Glutamatergic neuron (in vitro differentiated cells): ENCODE results near the gene EFHD1. TPM values are rescaled to one million over a fixed set of nuclear protein-coding genes. Genes with fewer than 3 reads are reported as not detected.

ENCODE experiments used
- DNase-seq: peaks from one replicate; pipeline ENCODE4 v3.0.0; 2022
- H3K27ac Mint-ChIP-seq: one replicate; pipeline ENCODE4 v1.8.0; 2020; ENCODE audit warnings: mild to moderate bottlenecking, mixed read lengths, inconsistent platforms; ENCODE audit not compliant: unreplicated experiment
- H3K27me3 Mint-ChIP-seq: one replicate; pipeline ENCODE4 v1.8.0; 2020; ENCODE audit warnings: mild to moderate bottlenecking, moderate library complexity, mixed read lengths, inconsistent platforms; ENCODE audit not compliant: unreplicated experiment
- H3K36me3 Mint-ChIP-seq: one replicate; pipeline ENCODE4 v1.8.0; 2020; ENCODE audit warnings: mild to moderate bottlenecking, mixed read lengths, inconsistent platforms; ENCODE audit not compliant: unreplicated experiment
- H3K4me1 Mint-ChIP-seq: one replicate; pipeline ENCODE4 v1.8.0; 2020; ENCODE audit warnings: mild to moderate bottlenecking, low read depth, mixed read lengths, inconsistent platforms; ENCODE audit not compliant: unreplicated experiment
- H3K4me3 Mint-ChIP-seq: one replicate; pipeline ENCODE4 v1.8.0; 2020; ENCODE audit warnings: mild to moderate bottlenecking, mixed read lengths, inconsistent platforms; ENCODE audit not compliant: unreplicated experiment
- H3K9me3 Mint-ChIP-seq: one replicate; pipeline ENCODE4 v1.8.0; 2020; ENCODE audit warnings: mild to moderate bottlenecking, moderate library complexity, mixed read lengths, inconsistent platforms; ENCODE audit not compliant: unreplicated experiment
- total RNA-seq: library from RNA; stranded (reverse); fragmentation: NEBNext Ultra II Directional; extraction: Animal tissue kit (Norgen Biotek cat#: 25700); gene quantifications from one replicate; pipeline ENCODE4 v1.2.1, GENCODE V29; 2021; ENCODE audit not compliant: unreplicated experiment
- TF ChIP-seq, protein P1 (sequence below): fragments of 200-600 bp; sonication (generic); IDR thresholded peaks from one replicate; pipeline ENCODE4 v1.5.0; 2021; ENCODE audit not compliant: partially characterized antibody, unreplicated experiment

EFHD1 gene
- total RNA-seq, 1 donor from 2014 or later = 0.71 TPM

DNA sequence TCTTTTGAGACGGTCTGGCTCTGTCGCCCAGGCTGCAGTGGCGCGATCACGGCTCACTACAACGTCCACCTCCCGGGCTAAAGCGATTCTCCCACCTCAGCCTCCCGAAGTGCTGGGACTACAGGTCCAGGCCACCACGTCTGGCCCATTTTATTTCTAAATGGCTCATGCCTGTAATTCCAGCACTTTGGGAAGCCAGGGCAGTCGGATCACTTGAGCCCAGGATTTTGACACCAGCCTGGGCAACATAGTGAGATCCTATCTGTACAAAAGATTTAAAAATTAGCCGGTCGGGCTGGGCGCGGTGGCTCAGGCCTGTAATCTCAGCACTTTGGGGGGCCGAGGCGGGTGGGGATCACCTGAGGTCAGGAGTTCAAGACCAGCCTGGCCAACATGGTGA lies 26.4 kb upstream of the EFHD1 start:
- Mint-ChIP-seq H3K4me3 (no peak overlapping the region), H3K27ac (no peak overlapping the region), H3K36me3 (no peaks in the 10 kb centered on the region), H3K9me3 (peaks cover 1% of the 10 kb centered on the region), H3K4me1 (no peaks in the 10 kb centered on the region), H3K27me3 (peaks cover 6% of the 10 kb centered on the region)
- TF ChIP-seq, protein P1, sequence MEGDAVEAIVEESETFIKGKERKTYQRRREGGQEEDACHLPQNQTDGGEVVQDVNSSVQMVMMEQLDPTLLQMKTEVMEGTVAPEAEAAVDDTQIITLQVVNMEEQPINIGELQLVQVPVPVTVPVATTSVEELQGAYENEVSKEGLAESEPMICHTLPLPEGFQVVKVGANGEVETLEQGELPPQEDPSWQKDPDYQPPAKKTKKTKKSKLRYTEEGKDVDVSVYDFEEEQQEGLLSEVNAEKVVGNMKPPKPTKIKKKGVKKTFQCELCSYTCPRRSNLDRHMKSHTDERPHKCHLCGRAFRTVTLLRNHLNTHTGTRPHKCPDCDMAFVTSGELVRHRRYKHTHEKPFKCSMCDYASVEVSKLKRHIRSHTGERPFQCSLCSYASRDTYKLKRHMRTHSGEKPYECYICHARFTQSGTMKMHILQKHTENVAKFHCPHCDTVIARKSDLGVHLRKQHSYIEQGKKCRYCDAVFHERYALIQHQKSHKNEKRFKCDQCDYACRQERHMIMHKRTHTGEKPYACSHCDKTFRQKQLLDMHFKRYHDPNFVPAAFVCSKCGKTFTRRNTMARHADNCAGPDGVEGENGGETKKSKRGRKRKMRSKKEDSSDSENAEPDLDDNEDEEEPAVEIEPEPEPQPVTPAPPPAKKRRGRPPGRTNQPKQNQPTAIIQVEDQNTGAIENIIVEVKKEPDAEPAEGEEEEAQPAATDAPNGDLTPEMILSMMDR = no peak
- DNase-seq = no peak

GRCh38 chr2:232609607-232610006 lies 23.8 kb upstream of the EFHD1 start:
- H3K4me3 Mint-ChIP-seq = no peak overlapping the region
- H3K27me3 Mint-ChIP-seq = peaks cover 6% of the 10 kb centered on the region
- H3K4me1 Mint-ChIP-seq = no peaks in the 10 kb centered on the region
- H3K36me3 Mint-ChIP-seq = no peaks in the 10 kb centered on the region
- no peak overlapping the region for H3K27ac Mint-ChIP-seq
- TF ChIP-seq, protein P1 = no peak
- peaks cover 4% of the 10 kb centered on the region for H3K9me3 Mint-ChIP-seq
- DNase-seq = no peak

GRCh38 chr2:232610081-232610480 lies 23.3 kb upstream of the EFHD1 start:
- Mint-ChIP-seq H3K27ac (no peak overlapping the region), H3K36me3 (no peaks in the 10 kb centered on the region), H3K4me3 (no peak overlapping the region), H3K4me1 (no peaks in the 10 kb centered on the region), H3K27me3 (peaks cover 6% of the 10 kb centered on the region), H3K9me3 (peaks cover 4% of the 10 kb centered on the region)
- TF ChIP-seq, protein P1 = no peak
- DNase-seq = no peak

- Mint-ChIP-seq H3K4me3 (no peak overlapping the region), H3K27ac (no peak overlapping the region), H3K36me3 (no peaks in the 10 kb centered on the region), H3K27me3 (peaks cover 5% of the 10 kb centered on the region), H3K4me1 (no peaks in the 10 kb centered on the region), H3K9me3 (peaks cover 4% of the 10 kb centered on the region)
- DNase-seq = no peak
- TF ChIP-seq, protein P1 = no peak
Observed at GRCh38 chr2:232611061-232611460, 22.3 kb upstream of the EFHD1 start.

GRCh38 chr2:232611559-232612218 lies 21.7 kb upstream of the EFHD1 start:
- Mint-ChIP-seq H3K27me3 (peaks cover 5% of the 10 kb centered on the region), H3K4me3 (no peak overlapping the region), H3K27ac (no peak overlapping the region), H3K36me3 (no peaks in the 10 kb centered on the region), H3K4me1 (no peaks in the 10 kb centered on the region), H3K9me3 (peaks cover 4% of the 10 kb centered on the region)
- peak; percentile 76 for DNase-seq
- TF ChIP-seq, protein P1 = peak; percentile 91
